Activated T-cell treated with anti-CD3 and anti-CD28 coated beads, Interleukin-2, amount 50 U/mL, for 24 hours (primary cell): ENCODE data around the gene AGXT.

Source experiments
- DNase-seq: peaks from one replicate; pipeline ENCODE4 v3.0.0-alpha.2; 2020
- H3K27ac Mint-ChIP-seq: 2 replicates; pipeline ENCODE4 v1.8.0; 2020; ENCODE audit warnings: mild to moderate bottlenecking, mixed read lengths
- H3K27me3 Mint-ChIP-seq: 2 replicates; pipeline ENCODE4 v1.8.0; 2020; ENCODE audit warnings: mixed read lengths
- H3K36me3 Mint-ChIP-seq: 2 replicates; pipeline ENCODE4 v1.8.0; 2020; ENCODE audit warnings: low read depth, mixed read lengths
- H3K4me1 Mint-ChIP-seq: 2 replicates; pipeline ENCODE4 v1.8.0; 2020; ENCODE audit warnings: low read depth, mixed read lengths
- H3K4me3 Mint-ChIP-seq: 2 replicates; pipeline ENCODE4 v1.8.0; 2020; ENCODE audit warnings: mild to moderate bottlenecking, moderate library complexity, mixed read lengths
- H3K9me3 Mint-ChIP-seq: 2 replicates; pipeline ENCODE4 v1.8.0; 2020; ENCODE audit warnings: mixed read lengths

The AGXT gene

DNA sequence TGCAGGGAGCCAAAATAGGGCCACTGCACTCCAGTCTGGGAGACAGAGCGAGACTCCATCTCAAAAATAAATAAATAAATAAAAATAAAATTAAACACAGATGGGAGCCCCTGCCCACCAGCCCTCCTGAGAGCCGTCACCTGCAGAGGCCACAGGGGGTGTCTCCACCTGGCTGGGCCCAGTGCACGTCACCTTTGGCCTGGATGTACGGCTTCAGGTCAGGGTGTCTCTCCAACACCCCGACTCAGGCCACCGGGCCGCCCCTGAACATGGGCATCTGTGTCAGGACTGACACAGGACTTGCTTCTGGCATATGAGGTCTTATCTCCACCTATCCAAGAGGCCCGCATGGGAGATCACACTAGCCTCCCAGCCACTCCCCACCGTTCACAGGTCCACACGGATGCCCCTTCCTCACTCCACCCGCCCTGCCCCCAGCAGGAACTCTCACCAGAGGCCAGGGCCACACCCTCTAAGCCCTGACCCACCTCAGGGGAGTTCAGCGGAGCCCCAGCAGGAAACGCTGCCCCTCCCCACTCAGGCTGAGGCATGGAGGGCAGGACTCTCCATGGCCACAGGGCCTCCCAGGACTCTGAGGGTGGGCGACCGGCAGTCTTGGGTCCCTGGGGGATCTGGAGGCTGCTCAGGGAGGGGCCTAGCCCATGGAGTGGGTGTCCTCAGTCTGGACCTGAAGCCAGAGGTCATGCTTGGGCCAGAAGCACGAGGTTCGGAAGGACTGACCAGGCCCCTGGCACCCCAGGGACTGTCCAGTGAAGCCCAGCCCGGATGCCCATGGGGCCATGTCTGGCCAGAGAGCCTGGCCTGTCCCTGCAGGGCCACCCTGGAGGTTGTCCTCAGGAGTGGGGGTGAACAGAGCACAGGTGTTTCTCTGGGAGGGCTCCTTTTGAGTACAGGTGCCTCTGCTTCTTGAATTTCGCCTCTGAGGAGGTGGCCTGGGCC lies 35.9 kb downstream of the AGXT start:
- H3K4me1 Mint-ChIP-seq = no peaks in the 10 kb centered on the region
- H3K27me3 Mint-ChIP-seq = peaks cover 2% of the 10 kb centered on the region
- no peak overlapping the region for H3K4me3 Mint-ChIP-seq
- no peaks in the 10 kb centered on the region for H3K9me3 Mint-ChIP-seq
- no peaks in the 10 kb centered on the region for H3K36me3 Mint-ChIP-seq
- no peak for DNase-seq
- no peak overlapping the region for H3K27ac Mint-ChIP-seq

DNA sequence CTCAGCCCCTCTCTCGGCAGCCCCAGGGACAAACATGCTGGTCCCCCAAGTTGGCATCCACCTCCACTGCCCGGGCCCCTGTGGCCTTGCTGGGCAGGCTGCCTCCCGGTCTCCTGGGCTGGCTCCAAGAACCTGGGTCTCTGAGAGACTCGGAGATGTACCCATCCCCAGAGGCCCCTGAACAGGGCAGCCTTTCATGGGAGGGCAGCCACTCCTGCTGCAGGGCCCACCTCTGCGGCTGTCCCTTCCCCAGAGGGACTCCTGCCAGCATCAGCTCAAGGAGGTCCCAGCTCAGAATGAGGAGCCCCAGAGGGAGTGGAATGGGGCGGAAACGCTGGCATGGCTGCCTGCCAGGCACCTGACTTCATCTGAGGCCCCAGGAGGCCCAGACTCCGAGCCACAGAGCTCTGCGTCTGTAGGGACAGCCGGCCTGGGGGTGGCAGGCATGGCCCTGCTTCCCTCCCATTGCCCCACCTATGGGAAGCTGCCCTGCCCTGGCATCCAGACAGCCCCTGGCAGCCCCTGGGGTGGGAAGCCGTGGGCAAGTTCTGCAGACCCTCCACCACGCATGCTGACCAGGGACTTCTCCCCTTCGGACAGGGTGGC lies 36.7 kb downstream of the AGXT start:
- DNase-seq = no peak
- H3K4me3 Mint-ChIP-seq = no peak overlapping the region
- H3K27me3 Mint-ChIP-seq = peaks cover 5% of the 10 kb centered on the region
- no peaks in the 10 kb centered on the region for H3K9me3 Mint-ChIP-seq
- no peak overlapping the region for H3K27ac Mint-ChIP-seq
- no peaks in the 10 kb centered on the region for H3K4me1 Mint-ChIP-seq
- no peaks in the 10 kb centered on the region for H3K36me3 Mint-ChIP-seq

DNA sequence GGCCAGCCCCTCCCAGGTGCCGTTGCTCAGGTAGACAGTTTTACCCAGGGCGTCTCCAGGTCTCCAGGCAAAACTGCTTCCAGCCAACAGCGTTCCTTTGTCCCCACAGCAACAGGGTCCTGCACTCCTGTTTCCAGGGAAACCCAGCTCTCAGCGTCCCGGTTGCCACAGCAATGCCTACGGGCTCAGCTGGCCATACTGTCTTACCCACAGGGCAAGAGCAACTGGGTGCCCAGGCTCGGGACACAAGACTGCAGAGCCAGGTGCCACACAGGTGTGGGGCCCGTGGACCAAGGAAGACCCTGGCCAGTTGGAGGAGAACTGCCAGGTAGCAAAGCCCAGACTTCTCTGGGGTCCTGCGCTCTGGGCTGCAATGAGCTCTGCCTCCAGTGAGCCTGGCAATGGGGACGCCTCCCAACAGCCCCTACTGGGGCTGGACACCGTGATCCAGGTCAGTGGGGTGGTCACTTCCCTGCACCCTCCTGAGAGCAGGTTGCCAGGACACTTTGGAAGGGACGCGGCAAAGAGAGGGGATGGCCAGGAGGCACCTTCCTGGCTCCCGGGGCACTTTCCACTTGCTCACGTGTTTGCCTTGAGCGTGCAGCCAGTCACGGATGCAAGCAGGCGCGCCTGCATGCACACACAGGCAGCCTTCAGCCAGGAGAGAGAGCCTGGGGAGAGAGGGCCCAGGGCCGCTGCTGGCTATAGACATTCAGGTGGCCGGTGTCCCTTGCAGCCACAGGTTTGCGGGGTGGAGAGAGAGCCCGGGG lies 37.7 kb downstream of the AGXT start, which contains the start of gene CROCC2:
TSS of gene CROCC2 (plus strand) at position 196 of the 770 bp plus-strand sequence. CDS start at position 374, 178 bp downstream.
- Mint-ChIP-seq H3K27me3 (peaks cover 4% of the 10 kb centered on the region), H3K4me1 (no peaks in the 10 kb centered on the region), H3K4me3 (no peak within 1 kb of the TSS), H3K27ac (no peak within 1 kb of the TSS), H3K9me3 (no peaks in the 10 kb centered on the region), H3K36me3 (no peaks in the 10 kb centered on the region)
- DNase-seq = no peak

- H3K27ac Mint-ChIP-seq = no peak overlapping the region
- no peaks in the 10 kb centered on the region for H3K36me3 Mint-ChIP-seq
- H3K4me1 Mint-ChIP-seq = no peaks in the 10 kb centered on the region
- H3K27me3 Mint-ChIP-seq = peaks cover 10% of the 10 kb centered on the region
- H3K4me3 Mint-ChIP-seq = no peak overlapping the region
- H3K9me3 Mint-ChIP-seq = no peaks in the 10 kb centered on the region
- DNase-seq = no peak
Observed at GRCh38 chr2:240906911-240907590, 38.4 kb downstream of the AGXT start.

GRCh38 chr2:240909216-240909974 lies 40.8 kb downstream of the AGXT start:
- Mint-ChIP-seq H3K4me1 (no peaks in the 10 kb centered on the region), H3K27ac (no peak overlapping the region), H3K36me3 (no peaks in the 10 kb centered on the region), H3K9me3 (no peaks in the 10 kb centered on the region), H3K4me3 (no peak overlapping the region), H3K27me3 (peaks cover 27% of the 10 kb centered on the region)
- DNase-seq = no peak

GRCh38 chr2:240911641-240912265 lies 43.1 kb downstream of the AGXT start:
- Mint-ChIP-seq H3K4me1 (peaks cover 2% of the 10 kb centered on the region), H3K27ac (no peak overlapping the region), H3K9me3 (no peaks in the 10 kb centered on the region), H3K27me3 (peaks cover 44% of the 10 kb centered on the region), H3K4me3 (no peak overlapping the region), H3K36me3 (no peaks in the 10 kb centered on the region)
- no peak for DNase-seq

- no peak overlapping the region for H3K27ac Mint-ChIP-seq
- no peaks in the 10 kb centered on the region for H3K9me3 Mint-ChIP-seq
- no peak for DNase-seq
- peaks cover 50% of the 10 kb centered on the region for H3K27me3 Mint-ChIP-seq
- H3K4me1 Mint-ChIP-seq = peaks cover 2% of the 10 kb centered on the region
- H3K4me3 Mint-ChIP-seq = no peak overlapping the region
- no peaks in the 10 kb centered on the region for H3K36me3 Mint-ChIP-seq
Observed at GRCh38 chr2:240912878-240913809, 44.5 kb downstream of the AGXT start.

- peaks cover 50% of the 10 kb centered on the region for H3K27me3 Mint-ChIP-seq
- no peak overlapping the region for H3K4me3 Mint-ChIP-seq
- H3K36me3 Mint-ChIP-seq = no peaks in the 10 kb centered on the region
- H3K4me1 Mint-ChIP-seq = peaks cover 2% of the 10 kb centered on the region
- H3K9me3 Mint-ChIP-seq = no peaks in the 10 kb centered on the region
- no peak overlapping the region for H3K27ac Mint-ChIP-seq
- peak; percentile 81 for DNase-seq
Observed at GRCh38 chr2:240913810-240914644, 45.4 kb downstream of the AGXT start.

DNA sequence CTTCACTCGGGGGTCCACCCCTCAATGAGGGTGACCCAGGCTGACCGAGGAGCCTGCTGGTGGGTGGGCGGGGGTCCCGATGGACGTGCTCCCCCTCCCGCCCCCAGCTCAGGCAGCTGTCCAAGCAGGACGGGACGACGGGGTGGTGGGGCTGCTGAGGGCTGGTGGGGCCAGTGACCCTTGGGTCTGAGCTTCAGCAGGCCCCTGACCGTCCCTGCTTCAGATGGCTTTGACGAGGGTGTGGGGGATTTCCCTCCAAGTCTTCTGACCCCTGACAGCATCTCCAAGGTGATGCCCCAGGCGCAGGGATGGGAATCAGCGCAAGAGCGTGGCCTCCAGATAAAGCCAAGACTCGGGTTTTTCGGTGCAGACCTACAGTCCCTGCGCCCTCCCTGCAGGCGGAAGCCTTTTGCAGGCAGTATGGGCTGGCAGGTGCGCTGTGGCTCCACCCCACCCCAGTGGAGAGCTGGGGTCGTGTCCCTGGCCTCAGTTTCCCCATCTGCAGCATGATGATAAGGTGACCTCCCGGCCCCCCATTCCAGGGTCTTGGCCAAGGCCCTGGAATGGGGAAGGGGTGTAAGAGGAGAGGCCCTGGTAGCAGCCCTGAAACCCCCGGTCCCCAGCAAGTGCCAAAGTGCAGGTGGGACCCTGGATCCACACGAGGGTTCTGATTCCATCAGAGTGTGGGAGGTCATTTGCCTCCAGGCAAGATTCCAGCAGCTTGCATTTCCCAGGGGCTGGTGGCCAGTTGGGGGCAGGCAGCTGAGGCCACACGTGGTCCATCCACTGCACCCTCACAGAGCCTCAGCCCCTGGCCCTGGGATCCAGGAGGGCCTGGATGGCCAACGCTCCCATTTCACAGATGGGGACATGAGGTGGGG lies 46.3 kb downstream of the AGXT start:
- H3K27ac Mint-ChIP-seq = no peak overlapping the region
- H3K27me3 Mint-ChIP-seq = peaks cover 50% of the 10 kb centered on the region
- no peaks in the 10 kb centered on the region for H3K36me3 Mint-ChIP-seq
- H3K4me3 Mint-ChIP-seq = no peak overlapping the region
- H3K4me1 Mint-ChIP-seq = peaks cover 2% of the 10 kb centered on the region
- no peak for DNase-seq
- H3K9me3 Mint-ChIP-seq = no peaks in the 10 kb centered on the region

- DNase-seq = no peak
- peaks cover 2% of the 10 kb centered on the region for H3K4me1 Mint-ChIP-seq
- no peak overlapping the region for H3K4me3 Mint-ChIP-seq
- H3K27ac Mint-ChIP-seq = no peak overlapping the region
- no peaks in the 10 kb centered on the region for H3K9me3 Mint-ChIP-seq
- H3K27me3 Mint-ChIP-seq = peaks cover 46% of the 10 kb centered on the region
- H3K36me3 Mint-ChIP-seq = no peaks in the 10 kb centered on the region
Observed at GRCh38 chr2:240915526-240916341, 47.1 kb downstream of the AGXT start.
